Psoas muscle (tissue), 8 donors: ENCODE data around the gene CLASRP. TPM values are rescaled to one million over a fixed set of nuclear protein-coding genes. Genes with fewer than 3 reads are reported as not detected.
A peak's percentile ranks its signal among the peaks of the same experiment; 100 is the strongest.

Experiments used
- ATAC-seq, 4 donors: fragments of 200-7000 bp; cut with Tn5 transposase; one replicate each; pipeline ENCODE4 v1.9.1; 2020; ENCODE audit warnings: moderate library complexity in 3 of 4, mild to moderate bottlenecking in 2 of 4
- DNase-seq, 2 donors: peaks; one replicate each; pipeline ENCODE4 v3.0.0-alpha.2; 2020
- H3K27ac ChIP-seq: fragments of 200-600 bp; one replicate; pipeline ENCODE4 v1.8.0; 2022
- H3K27me3 ChIP-seq, 3 donors: fragments of 200-600 bp in 1 of 3; one replicate each; pipeline versions ENCODE4 v1.6.1 to v1.8.0; 2013 to 2022; ENCODE audit warnings: low read length in 2 of 3, mild to moderate bottlenecking in 2 of 3, moderate library complexity in 1 of 3; ENCODE audit not compliant: insufficient read depth in 3 of 3
- H3K36me3 ChIP-seq, 2 donors: fragments of 200-600 bp in 1 of 2; one replicate each; pipeline versions ENCODE4 v1.6.1 to v1.8.0; 2013 to 2022; ENCODE audit warnings: low read depth in 1 of 2, mild to moderate bottlenecking in 1 of 2, moderate library complexity in 1 of 2; ENCODE audit not compliant: insufficient read depth in 1 of 2
- H3K4me1 ChIP-seq: fragments of 200-600 bp; one replicate; pipeline ENCODE4 v1.8.0; 2022
- H3K4me3 ChIP-seq: fragments of 200-600 bp; one replicate; pipeline ENCODE4 v1.8.0; 2022; ENCODE audit warnings: mild to moderate bottlenecking
- H3K9me3 ChIP-seq: fragments of 200-600 bp; one replicate; pipeline ENCODE4 v1.8.0; 2022
- CTCF ChIP-seq: fragments of 200-600 bp; IDR thresholded peaks from one replicate; pipeline ENCODE4 v1.8.0; 2022; ENCODE audit warnings: antibody characterized with exemption
- WGBS, 3 donors: extraction: QIAGEN DNeasy Blood & Tissue Kit; methylation state at CpG; one replicate each; pipeline versions ENCODE4 v1.1.6 to v1.1.7; 2013; 5-methylcytosine and 5-hydroxymethylcytosine counted together
- intact Hi-C, 2 donors: fragments of 100-400 bp; cut with DNase I; formaldehyde crosslinking; loops; one replicate each; pipeline versions ENCODE4 v1.11.0 to v1.14.2; 2022
- polyA plus RNA-seq, 3 donors: library from polyadenylated mRNA; stranded (reverse); fragments of 200-250 nt; gene quantifications; one replicate each; pipeline ENCODE4 v1.2.3, GENCODE V29; 2013
- total RNA-seq, 4 donors: library from RNA; stranded (reverse); fragmentation: NEBNext Ultra II Directional in 2 of 4; extraction: Animal tissue kit (Norgen Biotek cat#: 25700) in 2 of 4; gene quantifications; one replicate each; pipeline versions ENCODE4 v1.2.1 to v1.2.4, GENCODE V29; 2021 to 2023
- donor health status: healthy with polysubstance abuse.
- donor health status: DM: no; HTN: no; CAD: no; lungs with moderate emphysema.
- donor health status: Bipolar disorder and iron deficiency.
- donor health status: healthy.
- donor health status: DM: yes; HTN: yes; CAD: no.
- donor health status: DM: no; HTN: no; CAD: no.
- donor health status: DM: no; HTN: no; CAD: no.
- donor health status: DM: yes; HTN: yes; CAD: no.

CLASRP gene
- total and polyA plus RNA-seq, 7 donors, result 30.8 to 65.9 (median 37.4) TPM

DNA sequence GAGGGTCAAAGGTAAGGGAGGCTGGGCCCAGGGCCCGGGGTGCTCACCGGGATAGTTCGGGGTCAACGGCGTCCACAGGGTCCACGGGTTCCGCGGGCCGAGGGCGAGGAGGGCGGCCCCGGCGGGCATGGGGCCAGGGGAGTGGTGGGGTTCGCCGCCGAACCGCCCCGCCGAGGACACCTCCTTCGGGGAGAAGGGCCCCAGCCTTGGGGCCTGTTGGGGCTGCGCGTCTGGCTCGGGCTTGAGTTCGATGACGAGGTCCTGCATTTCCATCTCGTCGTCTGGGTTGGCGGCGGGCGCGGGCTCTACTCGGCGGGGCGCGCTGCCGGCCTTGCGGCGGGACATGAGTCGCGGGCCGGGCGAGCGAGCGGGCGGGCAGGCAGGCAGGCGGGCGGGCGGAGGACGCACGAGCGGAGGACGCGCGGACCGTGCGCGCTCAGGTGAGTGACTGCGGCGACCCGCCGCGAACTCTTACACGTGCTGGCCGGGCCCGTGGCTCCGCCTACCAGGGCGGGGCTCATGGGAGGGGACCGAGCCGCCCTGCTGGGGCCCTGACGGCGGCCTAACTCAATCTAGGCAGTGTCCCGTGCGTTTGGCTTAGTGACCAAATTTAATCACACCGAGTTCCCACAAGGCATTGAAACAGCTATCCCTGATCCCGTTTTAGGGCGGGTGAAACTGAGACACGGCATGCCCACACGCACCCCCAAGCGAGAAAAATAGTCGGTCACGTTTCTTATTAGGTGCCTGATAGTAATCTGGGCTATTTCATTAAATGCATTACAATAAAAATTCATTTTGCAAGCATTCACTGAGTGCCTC is 37.4 kb downstream of the CLASRP start, which contains the start of gene ZNF296:
ZNF296 (minus strand) TSS at position 450 of the 822 bp plus-strand sequence; CDS start at position 345, 105 bp downstream.
- peak; percentile 62 to 78 (median 72) for ATAC-seq
- intact Hi-C loops, result no loop called here
- 2 to 4% (median 3%) methylated on average over 37 to 81 of the region's 81 CpGs for WGBS, 3 donors
- Histone ChIP-seq H3K4me1 (peaks cover 24% of the 10 kb centered on the region), H3K9me3 (no peaks in the 10 kb centered on the region), H3K27ac (peak within 1 kb of the TSS; percentile 41), H3K36me3 (peaks cover 0 to 18% of the 10 kb centered on the region in 2 donors), H3K4me3 (peak within 1 kb of the TSS; percentile 67), H3K27me3 (no peaks in the 10 kb centered on the region)
- no peak for TF ChIP-seq CTCF
- peak; percentile 77 to 88 for DNase-seq

DNA sequence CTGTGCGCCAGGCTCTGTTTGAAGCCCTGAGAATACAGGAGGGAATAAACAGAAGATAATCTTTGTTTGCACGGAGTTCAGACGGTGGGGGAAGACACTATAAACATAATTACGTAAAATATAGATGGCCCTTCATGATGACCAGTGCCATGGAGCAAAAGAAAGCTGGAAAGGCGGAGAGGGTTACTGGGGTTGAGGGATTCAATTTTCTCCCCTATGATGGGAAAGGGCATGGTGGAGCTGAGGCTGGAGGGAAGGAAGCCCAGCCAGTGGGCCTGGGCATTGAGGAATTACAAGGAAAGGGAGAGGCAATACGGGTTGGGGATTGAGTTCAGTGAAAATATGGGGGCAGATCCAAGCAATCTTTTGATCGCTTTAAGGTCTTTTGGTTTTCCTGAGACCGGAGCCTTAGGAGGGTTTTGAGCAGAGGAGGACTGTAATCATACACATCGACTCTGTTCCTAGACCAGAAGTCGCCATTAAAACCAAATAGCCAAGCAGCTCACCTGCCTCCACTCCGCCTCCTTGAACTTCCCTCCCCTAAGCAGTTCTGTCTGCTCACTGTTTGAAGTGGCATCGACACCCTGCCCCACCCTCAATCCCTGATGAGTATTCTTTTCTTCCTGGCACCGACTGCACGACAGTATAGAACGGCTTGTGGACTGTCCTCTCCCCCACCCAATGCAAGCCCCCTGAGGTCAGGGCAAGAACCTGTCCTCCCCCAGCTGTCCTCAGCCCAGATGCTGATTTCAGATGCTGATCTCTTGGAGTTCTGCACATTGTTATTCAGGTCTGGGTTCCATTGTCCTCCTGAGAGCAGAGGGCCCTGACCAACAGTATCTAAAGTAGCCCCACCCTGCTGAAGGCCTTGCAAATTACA is 38.2 kb downstream of the CLASRP start:
- 82 to 85% (median 84%) methylated on average over 15 of the region's 15 CpGs for WGBS, 3 donors
- no peak for ATAC-seq
- intact Hi-C loops, result no loop called here
- Histone ChIP-seq H3K4me1 (peaks cover 24% of the 10 kb centered on the region), H3K9me3 (no peaks in the 10 kb centered on the region), H3K27ac (peak overlapping the region; percentile 41), H3K27me3 (no peaks in the 10 kb centered on the region), H3K4me3 (peak overlapping the region; percentile 67), H3K36me3 (peaks cover 0 to 18% of the 10 kb centered on the region in 2 donors)
- no peak for DNase-seq
- no peak for TF ChIP-seq CTCF

DNA sequence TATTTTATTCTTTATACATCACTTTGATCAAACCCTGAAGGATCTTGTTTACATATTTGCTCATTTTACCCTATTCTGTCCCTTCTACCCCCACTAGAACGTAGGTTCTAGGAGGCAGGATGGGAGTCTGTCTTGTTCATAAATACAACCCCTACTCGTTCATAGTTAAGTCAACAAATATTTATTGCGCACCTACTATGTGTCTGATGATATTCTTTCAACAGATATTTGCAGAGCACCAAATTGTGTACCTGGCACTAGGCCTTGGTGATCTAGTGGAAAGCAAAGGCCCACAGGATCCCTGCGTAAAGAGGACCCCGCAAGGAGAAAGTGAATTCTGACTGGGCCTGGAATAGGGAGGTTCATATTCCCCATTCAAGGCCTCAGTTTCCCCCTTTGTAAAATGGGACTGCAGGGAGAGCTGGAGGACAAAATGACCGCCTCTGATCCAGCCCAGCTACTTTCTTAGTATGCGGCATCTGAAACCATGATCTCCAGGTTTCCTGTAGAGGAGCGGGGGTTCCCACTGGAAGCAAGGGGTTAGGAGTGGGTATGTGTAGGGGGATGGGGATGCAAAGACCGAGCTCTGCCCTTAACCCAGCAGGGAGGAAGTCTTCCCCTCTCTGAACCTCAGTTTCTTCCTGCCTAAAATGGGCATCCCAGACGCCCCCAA is 39.7 kb downstream of the CLASRP start:
- ATAC-seq, result peak; percentile 2 to 15 (median 6)

More for the DNA sequence above, 39.7 kb downstream of the CLASRP start:
- intact Hi-C loops, result no loop called here
- TF ChIP-seq CTCF, result no peak
- Histone ChIP-seq H3K27ac (peak overlapping the region; percentile 90), H3K9me3 (no peaks in the 10 kb centered on the region), H3K4me3 (peak overlapping the region; percentile 100), H3K4me1 (peaks cover 24% of the 10 kb centered on the region), H3K27me3 (no peaks in the 10 kb centered on the region), H3K36me3 (peaks cover 0 to 19% of the 10 kb centered on the region in 2 donors)
- no peak for DNase-seq
- WGBS, 3 donors, result 54 to 61% (median 55%) methylated on average over 10 of the region's 10 CpGs
